ENCODE data around the gene HBS1L.

The HBS1L gene

DNA sequence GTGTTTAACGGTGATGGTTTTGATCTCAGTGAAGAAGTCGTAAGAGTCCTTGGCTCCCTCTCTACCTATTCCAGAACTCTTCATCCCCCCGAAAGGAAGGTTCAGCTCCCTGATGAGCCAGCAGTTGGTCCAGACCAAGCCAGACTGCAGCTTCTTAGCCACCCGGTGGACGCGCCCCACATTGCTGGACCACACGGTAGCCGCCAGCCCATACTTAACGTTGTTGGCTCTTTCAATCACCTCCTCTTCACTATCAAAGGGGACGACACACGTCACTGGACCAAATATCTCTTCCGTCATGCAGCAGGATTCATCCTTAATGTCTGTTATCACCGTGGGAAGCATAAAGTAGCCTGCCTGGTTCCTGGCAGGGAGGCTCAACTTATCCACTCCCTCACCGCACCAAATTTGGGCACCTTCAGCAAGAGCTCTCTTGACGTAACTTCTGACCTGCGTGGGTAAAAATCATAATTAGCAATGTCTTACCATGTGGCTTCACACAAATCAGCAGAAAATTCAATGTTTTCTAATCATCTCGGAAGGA is 136.1 kb downstream of the HBS1L start:
- ChIA-PET CTCF (interaction anchor here (0.5 to 6.1 kb wide), 7 partner anchors 10 to 1418 kb away, joined by 3 to 49 read pairs (median 4); no protein-coding TSS in a partner anchor), POLR2A (interaction anchor here (0.6 kb wide), 1 partner anchor 691 kb away, joined by 5 read pairs; no protein-coding TSS in a partner anchor)
- Histone ChIP-seq H3K9me3 (ENCODE audit: control insufficient read depth, insufficient read depth, low read depth, low read length) (no peaks in the 10 kb centered on the region), H3K4me1 (ENCODE audit: control insufficient read depth, insufficient read depth, low read length) (no peaks in the 10 kb centered on the region), H3K27ac (ENCODE audit: extremely low read depth, low read depth, low read length) (no peak overlapping the region), H3K4me3 (ENCODE audit: low read depth, low read length) (no peak overlapping the region), H3K36me3 (ENCODE audit: control insufficient read depth in 2 of 2, insufficient read depth in 1 of 2, low read length in 2 of 2) (peaks cover 0 to 3% of the 10 kb centered on the region in 2 experiments; a peak in 1 of 3 replicates)
- TF ChIP-seq ZNF561 (tag by site-specific recombination; IDR thresholded peaks at IDR 0.05; ENCODE audit: borderline replicate concordance) (no peak), RBAK (tag by site-specific recombination; IDR thresholded peaks at IDR 0.05) (no peak), ZNF571 (tag by site-specific recombination; IDR thresholded peaks at IDR 0.05) (no peak)

DNA sequence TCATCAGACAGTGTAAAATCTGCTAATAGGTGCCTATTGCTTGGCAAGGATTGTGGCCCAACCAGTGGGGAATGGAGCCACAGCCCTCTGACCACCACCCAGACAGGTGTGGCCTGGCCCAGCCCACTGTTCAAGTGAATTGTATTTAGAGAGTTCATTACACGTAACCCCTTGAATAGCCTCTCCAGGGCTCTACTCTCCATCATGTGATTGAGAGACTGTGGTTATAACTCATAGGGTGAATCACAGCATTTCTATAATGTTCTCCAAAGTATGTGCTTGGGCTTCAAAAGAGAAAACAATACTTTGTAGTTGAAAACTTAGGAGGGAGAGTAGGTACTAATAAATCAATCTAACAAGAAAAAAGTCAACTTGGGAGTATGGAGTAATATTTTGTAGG is 143.1 kb downstream of the HBS1L start:
- Histone ChIP-seq H3K9me3 (ENCODE audit: control insufficient read depth, insufficient read depth, low read depth, low read length) (no peaks in the 10 kb centered on the region), H3K4me1 (ENCODE audit: control insufficient read depth, insufficient read depth, low read length) (no peaks in the 10 kb centered on the region), H3K36me3 (ENCODE audit: control insufficient read depth in 2 of 2, insufficient read depth in 1 of 2, low read length in 2 of 2) (no peaks in the 10 kb centered on the region), H3K4me3 (ENCODE audit: low read depth, low read length) (no peak overlapping the region), H3K27ac (ENCODE audit: extremely low read depth, low read depth, low read length) (no peak overlapping the region)
- TF ChIP-seq, protein P1, sequence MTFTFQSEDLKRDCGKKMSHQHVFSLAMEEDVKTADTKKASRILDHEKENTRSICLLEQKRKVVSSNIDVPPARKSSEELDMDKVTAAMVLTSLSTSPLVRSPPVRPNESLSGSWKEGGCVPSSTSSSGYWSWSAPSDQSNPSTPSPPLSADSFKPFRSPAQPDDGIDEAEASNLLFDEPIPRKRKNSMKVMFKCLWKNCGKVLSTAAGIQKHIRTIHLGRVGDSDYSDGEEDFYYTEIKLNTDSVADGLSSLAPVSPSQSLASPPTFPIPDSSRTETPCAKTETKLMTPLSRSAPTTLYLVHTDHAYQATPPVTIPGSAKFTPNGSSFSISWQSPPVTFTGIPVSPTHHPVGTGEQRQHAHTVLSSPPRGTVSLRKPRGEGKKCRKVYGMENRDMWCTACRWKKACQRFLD (tag by site-specific recombination; IDR thresholded peaks at IDR 0.05): no peak
- 0 out of 2 replicates have a peak, but pooled peaks have one; percentile 33 for TF ChIP-seq ZFP37 (tag by site-specific recombination; IDR thresholded peaks at IDR 0.05)
- ChIA-PET CTCF (no interaction called here), POLR2A (no interaction called here)

DNA sequence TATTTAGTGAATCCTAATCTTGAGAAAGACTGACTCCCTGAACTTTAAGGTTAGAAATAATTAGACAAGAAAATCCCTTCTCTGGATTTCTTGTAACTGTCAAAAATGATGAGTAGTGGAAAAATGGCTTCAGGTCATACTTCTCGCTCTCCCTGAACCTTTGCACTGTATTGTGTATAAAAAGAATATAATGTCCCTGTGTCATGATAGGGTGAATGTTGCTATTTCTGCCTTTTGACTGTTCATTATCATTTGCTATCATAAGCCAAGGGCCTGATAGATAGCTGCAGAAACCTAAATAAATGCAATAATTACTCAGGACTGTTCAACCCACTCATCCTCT is 144.1 kb downstream of the HBS1L start:
- TF ChIP-seq, protein P2, sequence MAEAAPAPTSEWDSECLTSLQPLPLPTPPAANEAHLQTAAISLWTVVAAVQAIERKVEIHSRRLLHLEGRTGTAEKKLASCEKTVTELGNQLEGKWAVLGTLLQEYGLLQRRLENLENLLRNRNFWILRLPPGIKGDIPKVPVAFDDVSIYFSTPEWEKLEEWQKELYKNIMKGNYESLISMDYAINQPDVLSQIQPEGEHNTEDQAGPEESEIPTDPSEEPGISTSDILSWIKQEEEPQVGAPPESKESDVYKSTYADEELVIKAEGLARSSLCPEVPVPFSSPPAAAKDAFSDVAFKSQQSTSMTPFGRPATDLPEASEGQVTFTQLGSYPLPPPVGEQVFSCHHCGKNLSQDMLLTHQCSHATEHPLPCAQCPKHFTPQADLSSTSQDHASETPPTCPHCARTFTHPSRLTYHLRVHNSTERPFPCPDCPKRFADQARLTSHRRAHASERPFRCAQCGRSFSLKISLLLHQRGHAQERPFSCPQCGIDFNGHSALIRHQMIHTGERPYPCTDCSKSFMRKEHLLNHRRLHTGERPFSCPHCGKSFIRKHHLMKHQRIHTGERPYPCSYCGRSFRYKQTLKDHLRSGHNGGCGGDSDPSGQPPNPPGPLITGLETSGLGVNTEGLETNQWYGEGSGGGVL (tag by site-specific recombination; IDR thresholded peaks at IDR 0.05): no peak
- TF ChIP-seq YY2 (tag by site-specific recombination; IDR thresholded peaks at IDR 0.05) (no peak), ZNF629 (tag by site-specific recombination; IDR thresholded peaks at IDR 0.05) (no peak), SETDB1 (IDR thresholded peaks at IDR 0.05; ENCODE audit: insufficient read length, low read length) (no peak), HOXC10 (CRISPR knock-in tag; IDR thresholded peaks at IDR 0.05) (no peak), ZNF530 (tag by site-specific recombination; IDR thresholded peaks at IDR 0.05; ENCODE audit: low read depth) (no peak), ZNF26 (tag by site-specific recombination; IDR thresholded peaks at IDR 0.05) (no peak), ZNF184 (tag by site-specific recombination; IDR thresholded peaks at IDR 0.05) (no peak), KLF9 (tag by site-specific recombination; IDR thresholded peaks at IDR 0.05; ENCODE audit: low read depth) (no peak), KLF10 (tag by site-specific recombination; IDR thresholded peaks at IDR 0.05) (no peak), GLIS2 (tag by site-specific recombination; IDR thresholded peaks at IDR 0.05) (no peak), ZNF692 (tag by site-specific recombination; IDR thresholded peaks at IDR 0.05) (no peak)
- TF ChIP-seq, protein P3, sequence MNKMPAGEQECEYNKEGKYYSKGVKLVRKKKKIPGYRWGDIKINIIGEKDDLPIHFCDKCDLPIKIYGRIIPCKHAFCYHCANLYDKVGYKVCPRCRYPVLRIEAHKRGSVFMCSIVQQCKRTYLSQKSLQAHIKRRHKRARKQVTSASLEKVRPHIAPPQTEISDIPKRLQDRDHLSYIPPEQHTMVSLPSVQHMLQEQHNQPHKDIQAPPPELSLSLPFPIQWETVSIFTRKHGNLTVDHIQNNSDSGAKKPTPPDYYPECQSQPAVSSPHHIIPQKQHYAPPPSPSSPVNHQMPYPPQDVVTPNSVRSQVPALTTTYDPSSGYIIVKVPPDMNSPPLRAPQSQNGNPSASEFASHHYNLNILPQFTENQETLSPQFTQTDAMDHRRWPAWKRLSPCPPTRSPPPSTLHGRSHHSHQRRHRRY (tag by site-specific recombination; IDR thresholded peaks at IDR 0.05): no peak
- TF ChIP-seq, protein P4, sequence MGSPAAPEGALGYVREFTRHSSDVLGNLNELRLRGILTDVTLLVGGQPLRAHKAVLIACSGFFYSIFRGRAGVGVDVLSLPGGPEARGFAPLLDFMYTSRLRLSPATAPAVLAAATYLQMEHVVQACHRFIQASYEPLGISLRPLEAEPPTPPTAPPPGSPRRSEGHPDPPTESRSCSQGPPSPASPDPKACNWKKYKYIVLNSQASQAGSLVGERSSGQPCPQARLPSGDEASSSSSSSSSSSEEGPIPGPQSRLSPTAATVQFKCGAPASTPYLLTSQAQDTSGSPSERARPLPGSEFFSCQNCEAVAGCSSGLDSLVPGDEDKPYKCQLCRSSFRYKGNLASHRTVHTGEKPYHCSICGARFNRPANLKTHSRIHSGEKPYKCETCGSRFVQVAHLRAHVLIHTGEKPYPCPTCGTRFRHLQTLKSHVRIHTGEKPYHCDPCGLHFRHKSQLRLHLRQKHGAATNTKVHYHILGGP (tag by site-specific recombination; IDR thresholded peaks at IDR 0.05): no peak
- no peaks in the 10 kb centered on the region for H3K9me3 ChIP-seq (ENCODE audit: control insufficient read depth, insufficient read depth, low read depth, low read length)
- H3K27ac ChIP-seq (ENCODE audit: extremely low read depth, low read depth, low read length): no peak overlapping the region
- no peak overlapping the region for H3K4me3 ChIP-seq (ENCODE audit: low read depth, low read length)
- ChIA-PET POLR2A (no interaction called here), CTCF (interaction anchor here (0.7 to 3.4 kb wide), 4 partner anchors 25 to 787 kb away, joined by 4 to 20 read pairs (median 5); no protein-coding TSS in a partner anchor)
- no peaks in the 10 kb centered on the region for H3K36me3 ChIP-seq (ENCODE audit: control insufficient read depth in 2 of 2, insufficient read depth in 1 of 2, low read length in 2 of 2)
- H3K4me1 ChIP-seq (ENCODE audit: control insufficient read depth, insufficient read depth, low read length): no peaks in the 10 kb centered on the region
